Measurements from ENCODE around the gene TMPRSS3. TPM values are rescaled to one million over a fixed set of nuclear protein-coding genes. Genes with fewer than 3 reads are reported as not detected.

The TMPRSS3 gene
- total and polyA plus RNA-seq, 9 of the 15 experiments (the other 6 are each of a cell fraction or from before 2014, with no cell fraction given): 0.07 TPM; not detected in 8

DNA sequence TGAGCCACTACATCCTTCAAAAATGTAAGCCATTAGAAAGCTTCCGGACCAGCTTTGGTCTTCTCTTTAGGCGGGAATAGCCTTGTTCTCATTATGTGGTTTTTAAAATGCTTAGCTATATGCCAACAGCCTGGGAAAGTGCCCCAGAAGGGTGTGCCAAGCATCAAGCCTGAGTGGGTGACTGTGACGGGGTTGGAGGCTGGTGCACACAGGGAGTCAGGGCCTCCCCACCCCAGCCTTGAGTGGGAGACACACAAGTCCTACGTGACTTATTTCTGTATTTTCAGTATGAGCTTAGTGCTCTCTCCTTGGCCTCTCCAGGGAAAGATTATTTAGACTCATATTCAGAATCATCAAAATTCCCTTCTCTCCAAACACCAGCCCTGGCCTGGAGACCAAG lies 17.6 kb upstream of the TMPRSS3 start:
- H3K9me1 ChIP-seq (ENCODE audit: control insufficient read depth, insufficient read depth, low read length): peaks cover 3% of the 10 kb centered on the region
- no peak overlapping the region for H3K4me2 ChIP-seq (ENCODE audit: insufficient read depth, low read length)
- H3K79me2 ChIP-seq (ENCODE audit: control insufficient read depth, insufficient read depth, low read length): no peaks in the 10 kb centered on the region
- no peak overlapping the region for H3K27ac ChIP-seq (ENCODE audit: extremely low read depth, low read depth, low read length)
- CTCF ChIA-PET (ENCODE audit: low intra/inter-chr PET ratio): interaction anchor here (0.5 kb wide), 1 partner anchor 115 kb away, joined by 3 read pairs; no protein-coding TSS in a partner anchor
- H3K4me1 ChIP-seq (replicated peaks in 1 of 2; ENCODE audit: control insufficient read depth in 2 of 2, insufficient read depth in 2 of 2, low read length in 2 of 2): peaks cover 11 to 20% of the 10 kb centered on the region in 2 experiments; a peak in 4 of 5 replicates
- WGBS (ENCODE audit: insufficient coverage, low coverage, missing lambda C conversion rate): 68% methylated on average over 4 of the region's 4 CpGs
- no peak overlapping the region for H2AFZ ChIP-seq (ENCODE audit: low read depth, low read length)
- ATAC-seq (no peak), FAIRE-seq (no peak), DNase-seq (ENCODE audit: extremely low read depth in 1 of 4, low spot score in 3 of 4) (no peak)
- H3K36me3 ChIP-seq (ENCODE audit: control insufficient read depth, insufficient read depth, low read length): peaks cover 4% of the 10 kb centered on the region; the same call in 2 of the 3 replicates
- H4K20me1 ChIP-seq (replicated peaks; ENCODE audit: control insufficient read depth, insufficient read depth, low read length): no peaks in the 10 kb centered on the region; the same call in 1 of the 2 replicates
- POLR2A ChIA-PET: interaction anchor here (0.6 to 1.3 kb wide), 2 partner anchors 13 to 28 kb away, joined by 3 to 6 read pairs; no protein-coding TSS in a partner anchor
- no peak overlapping the region for H3K9ac ChIP-seq (ENCODE audit: insufficient read depth in 1 of 2, low read depth in 2 of 2, low read length in 2 of 2)
- no peaks in the 10 kb centered on the region for H3K9me3 ChIP-seq (replicated peaks; ENCODE audit: control insufficient read depth, insufficient read depth, low read depth, low read length)
- H3K4me3 ChIP-seq: no peak overlapping the region
- H3K27me3 ChIP-seq (ENCODE audit: control insufficient read depth in 2 of 2, insufficient read depth in 2 of 2, low read length in 2 of 2): no peaks in the 10 kb centered on the region
- intact Hi-C loops (cut with micrococcal nuclease): no loop called here
- BruUV-seq (replicated peaks): no TSS peak
- in situ Hi-C loops (cut with MboI): no loop called here
- TF ChIP-seq, protein P1, sequence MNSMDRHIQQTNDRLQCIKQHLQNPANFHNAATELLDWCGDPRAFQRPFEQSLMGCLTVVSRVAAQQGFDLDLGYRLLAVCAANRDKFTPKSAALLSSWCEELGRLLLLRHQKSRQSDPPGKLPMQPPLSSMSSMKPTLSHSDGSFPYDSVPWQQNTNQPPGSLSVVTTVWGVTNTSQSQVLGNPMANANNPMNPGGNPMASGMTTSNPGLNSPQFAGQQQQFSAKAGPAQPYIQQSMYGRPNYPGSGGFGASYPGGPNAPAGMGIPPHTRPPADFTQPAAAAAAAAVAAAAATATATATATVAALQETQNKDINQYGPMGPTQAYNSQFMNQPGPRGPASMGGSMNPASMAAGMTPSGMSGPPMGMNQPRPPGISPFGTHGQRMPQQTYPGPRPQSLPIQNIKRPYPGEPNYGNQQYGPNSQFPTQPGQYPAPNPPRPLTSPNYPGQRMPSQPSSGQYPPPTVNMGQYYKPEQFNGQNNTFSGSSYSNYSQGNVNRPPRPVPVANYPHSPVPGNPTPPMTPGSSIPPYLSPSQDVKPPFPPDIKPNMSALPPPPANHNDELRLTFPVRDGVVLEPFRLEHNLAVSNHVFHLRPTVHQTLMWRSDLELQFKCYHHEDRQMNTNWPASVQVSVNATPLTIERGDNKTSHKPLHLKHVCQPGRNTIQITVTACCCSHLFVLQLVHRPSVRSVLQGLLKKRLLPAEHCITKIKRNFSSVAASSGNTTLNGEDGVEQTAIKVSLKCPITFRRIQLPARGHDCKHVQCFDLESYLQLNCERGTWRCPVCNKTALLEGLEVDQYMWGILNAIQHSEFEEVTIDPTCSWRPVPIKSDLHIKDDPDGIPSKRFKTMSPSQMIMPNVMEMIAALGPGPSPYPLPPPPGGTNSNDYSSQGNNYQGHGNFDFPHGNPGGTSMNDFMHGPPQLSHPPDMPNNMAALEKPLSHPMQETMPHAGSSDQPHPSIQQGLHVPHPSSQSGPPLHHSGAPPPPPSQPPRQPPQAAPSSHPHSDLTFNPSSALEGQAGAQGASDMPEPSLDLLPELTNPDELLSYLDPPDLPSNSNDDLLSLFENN (IDR thresholded peaks at IDR 0.05; ENCODE audit: low read depth in 2 of 2, low read length in 2 of 2): no peak
- TF ChIP-seq STAG1 (CRISPR knock-in tag; IDR thresholded peaks at IDR 0.05; ENCODE audit: borderline replicate concordance) (no peak), RBM17 (IDR thresholded peaks at IDR 0.05; ENCODE audit: borderline replicate concordance, low read depth, low read length) (no peak), MCM3 (IDR thresholded peaks at IDR 0.05) (no peak), RAD51 (IDR thresholded peaks at IDR 0.05; ENCODE audit: borderline replicate concordance, low read depth) (no peak), MAFF (IDR thresholded peaks at IDR 0.05; ENCODE audit: low read length) (no peak), BHLHE40 (IDR thresholded peaks at IDR 0.05; ENCODE audit: low read length) (no peak), ZBED1 (IDR thresholded peaks at IDR 0.05) (no peak), KDM1A (IDR thresholded peaks at IDR 0.05) (no peak), E2F3 (CRISPR knock-in tag; IDR thresholded peaks at IDR 0.05) (no peak)
- TF ChIP-seq, protein P2, sequence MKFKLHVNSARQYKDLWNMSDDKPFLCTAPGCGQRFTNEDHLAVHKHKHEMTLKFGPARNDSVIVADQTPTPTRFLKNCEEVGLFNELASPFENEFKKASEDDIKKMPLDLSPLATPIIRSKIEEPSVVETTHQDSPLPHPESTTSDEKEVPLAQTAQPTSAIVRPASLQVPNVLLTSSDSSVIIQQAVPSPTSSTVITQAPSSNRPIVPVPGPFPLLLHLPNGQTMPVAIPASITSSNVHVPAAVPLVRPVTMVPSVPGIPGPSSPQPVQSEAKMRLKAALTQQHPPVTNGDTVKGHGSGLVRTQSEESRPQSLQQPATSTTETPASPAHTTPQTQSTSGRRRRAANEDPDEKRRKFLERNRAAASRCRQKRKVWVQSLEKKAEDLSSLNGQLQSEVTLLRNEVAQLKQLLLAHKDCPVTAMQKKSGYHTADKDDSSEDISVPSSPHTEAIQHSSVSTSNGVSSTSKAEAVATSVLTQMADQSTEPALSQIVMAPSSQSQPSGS (CRISPR knock-in tag; IDR thresholded peaks at IDR 0.05): no peak
- TF ChIP-seq, protein P3, sequence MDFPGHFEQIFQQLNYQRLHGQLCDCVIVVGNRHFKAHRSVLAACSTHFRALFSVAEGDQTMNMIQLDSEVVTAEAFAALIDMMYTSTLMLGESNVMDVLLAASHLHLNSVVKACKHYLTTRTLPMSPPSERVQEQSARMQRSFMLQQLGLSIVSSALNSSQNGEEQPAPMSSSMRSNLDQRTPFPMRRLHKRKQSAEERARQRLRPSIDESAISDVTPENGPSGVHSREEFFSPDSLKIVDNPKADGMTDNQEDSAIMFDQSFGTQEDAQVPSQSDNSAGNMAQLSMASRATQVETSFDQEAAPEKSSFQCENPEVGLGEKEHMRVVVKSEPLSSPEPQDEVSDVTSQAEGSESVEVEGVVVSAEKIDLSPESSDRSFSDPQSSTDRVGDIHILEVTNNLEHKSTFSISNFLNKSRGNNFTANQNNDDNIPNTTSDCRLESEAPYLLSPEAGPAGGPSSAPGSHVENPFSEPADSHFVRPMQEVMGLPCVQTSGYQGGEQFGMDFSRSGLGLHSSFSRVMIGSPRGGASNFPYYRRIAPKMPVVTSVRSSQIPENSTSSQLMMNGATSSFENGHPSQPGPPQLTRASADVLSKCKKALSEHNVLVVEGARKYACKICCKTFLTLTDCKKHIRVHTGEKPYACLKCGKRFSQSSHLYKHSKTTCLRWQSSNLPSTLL (IDR thresholded peaks at IDR 0.05): no peak
- TF ChIP-seq, protein P4, sequence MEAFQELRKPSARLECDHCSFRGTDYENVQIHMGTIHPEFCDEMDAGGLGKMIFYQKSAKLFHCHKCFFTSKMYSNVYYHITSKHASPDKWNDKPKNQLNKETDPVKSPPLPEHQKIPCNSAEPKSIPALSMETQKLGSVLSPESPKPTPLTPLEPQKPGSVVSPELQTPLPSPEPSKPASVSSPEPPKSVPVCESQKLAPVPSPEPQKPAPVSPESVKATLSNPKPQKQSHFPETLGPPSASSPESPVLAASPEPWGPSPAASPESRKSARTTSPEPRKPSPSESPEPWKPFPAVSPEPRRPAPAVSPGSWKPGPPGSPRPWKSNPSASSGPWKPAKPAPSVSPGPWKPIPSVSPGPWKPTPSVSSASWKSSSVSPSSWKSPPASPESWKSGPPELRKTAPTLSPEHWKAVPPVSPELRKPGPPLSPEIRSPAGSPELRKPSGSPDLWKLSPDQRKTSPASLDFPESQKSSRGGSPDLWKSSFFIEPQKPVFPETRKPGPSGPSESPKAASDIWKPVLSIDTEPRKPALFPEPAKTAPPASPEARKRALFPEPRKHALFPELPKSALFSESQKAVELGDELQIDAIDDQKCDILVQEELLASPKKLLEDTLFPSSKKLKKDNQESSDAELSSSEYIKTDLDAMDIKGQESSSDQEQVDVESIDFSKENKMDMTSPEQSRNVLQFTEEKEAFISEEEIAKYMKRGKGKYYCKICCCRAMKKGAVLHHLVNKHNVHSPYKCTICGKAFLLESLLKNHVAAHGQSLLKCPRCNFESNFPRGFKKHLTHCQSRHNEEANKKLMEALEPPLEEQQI (IDR thresholded peaks at IDR 0.05): no peak
